SK-N-SH treated with all-trans-retinoic acid at 6 μM for 48 hours (cell line): ENCODE results near the gene CFAP91.

Experiments used
- ATAC-seq: fragments of 200-7000 bp; cut with Tn5 transposase; 3 replicates; pipeline ENCODE4 v1.9.1; 2020; ENCODE audit warnings: mild to moderate bottlenecking, moderate library complexity
- BACH2 ChIP-seq: fragments of 250-450 bp; sonication (Bioruptor Pico); IDR thresholded peaks from 2 replicates; pipeline ENCODE4 v1.9.0; 2021; ENCODE audit warnings: mild to moderate bottlenecking, borderline replicate concordance
- CSDC2 ChIP-seq: fragments of 250-450 bp; sonication (Bioruptor Pico); IDR thresholded peaks from 2 replicates; pipeline ENCODE4 v1.5.0; 2020; ENCODE audit warnings: mild to moderate bottlenecking, moderate library complexity
- ESRRG ChIP-seq: fragments of 250-450 bp; sonication (Bioruptor Pico); IDR thresholded peaks from 2 replicates; pipeline ENCODE4 v1.6.1; 2021; ENCODE audit warnings: mild to moderate bottlenecking
- GLIS3 ChIP-seq: fragments of 250-450 bp; sonication (Bioruptor Pico); IDR thresholded peaks from 2 replicates; pipeline ENCODE4 v1.5.0; 2020; ENCODE audit warnings: mild to moderate bottlenecking, moderate library complexity
- ISL1 ChIP-seq: fragments of 250-450 bp; sonication (Bioruptor Pico); IDR thresholded peaks from 2 replicates; pipeline ENCODE4 v2.1.2; 2022; ENCODE audit warnings: mild to moderate bottlenecking, moderate library complexity
- OSR1 ChIP-seq: fragments of 250-450 bp; sonication (Bioruptor Pico); IDR thresholded peaks from 2 replicates; pipeline ENCODE4 v1.8.0; 2022; ENCODE audit warnings: moderate library complexity, mild to moderate bottlenecking, inconsistent platforms
- PPARA ChIP-seq: fragments of 250-450 bp; sonication (Bioruptor Pico); IDR thresholded peaks from 2 replicates; pipeline ENCODE4 v1.5.0; 2020; ENCODE audit warnings: mild to moderate bottlenecking, borderline replicate concordance
- RARB ChIP-seq: fragments of 250-450 bp; sonication (Bioruptor Pico); IDR thresholded peaks from 2 replicates; pipeline ENCODE4 v1.8.0; 2021; ENCODE audit warnings: mild to moderate bottlenecking, moderate library complexity
- SNAI2 ChIP-seq: fragments of 250-450 bp; sonication (Bioruptor Pico); IDR thresholded peaks from 2 replicates; pipeline ENCODE4 v1.5.0; 2020; ENCODE audit warnings: mild to moderate bottlenecking, moderate library complexity
- TCF4 ChIP-seq: fragments of 250-450 bp; sonication (Bioruptor Pico); IDR thresholded peaks from 2 replicates; pipeline ENCODE4 v1.8.0; 2021; ENCODE audit warnings: mild to moderate bottlenecking, moderate library complexity, borderline replicate concordance
- TOX ChIP-seq: fragments of 250-450 bp; sonication (Bioruptor Pico); IDR thresholded peaks from 2 replicates; pipeline ENCODE4 v1.8.0; 2021; ENCODE audit warnings: mild to moderate bottlenecking, moderate library complexity, borderline replicate concordance
- ZC3H10 ChIP-seq: fragments of 250-450 bp; sonication (Bioruptor Pico); IDR thresholded peaks from 2 replicates; pipeline ENCODE4 v1.5.1; 2021; ENCODE audit warnings: mild to moderate bottlenecking, moderate library complexity
- ZFP3 ChIP-seq: fragments of 250-450 bp; sonication (Bioruptor Pico); IDR thresholded peaks from 2 replicates; pipeline ENCODE4 v1.5.0; 2020; ENCODE audit warnings: mild to moderate bottlenecking, moderate library complexity
- ZFP30 ChIP-seq: fragments of 450-650 bp; formaldehyde crosslinking; IDR thresholded peaks from 2 replicates; pipeline ENCODE4 v1.5.0; 2022; ENCODE audit warnings: mild to moderate bottlenecking, moderate library complexity
- ZNF70 ChIP-seq: fragments of 450-650 bp; formaldehyde crosslinking; IDR thresholded peaks from 2 replicates; pipeline ENCODE4 v1.5.0; 2020; ENCODE audit warnings: mild to moderate bottlenecking, moderate library complexity
- ZNF8 ChIP-seq: fragments of 450-650 bp; formaldehyde crosslinking; IDR thresholded peaks from 2 replicates; pipeline ENCODE4 v1.5.0; 2020; ENCODE audit warnings: mild to moderate bottlenecking, moderate library complexity
- TF ChIP-seq, protein P1 (sequence below): fragments of 250-450 bp; sonication (Bioruptor Pico); IDR thresholded peaks from 2 replicates; pipeline ENCODE4 v1.5.1; 2020; ENCODE audit warnings: low read depth, mild to moderate bottlenecking, moderate library complexity
- TF ChIP-seq, protein P2 (sequence below): fragments of 250-450 bp; sonication (Bioruptor Pico); IDR thresholded peaks from 2 replicates; pipeline ENCODE4 v1.5.0; 2020; ENCODE audit warnings: mild to moderate bottlenecking, moderate library complexity
- TF ChIP-seq, protein P3 (sequence below): fragments of 250-450 bp; sonication (Bioruptor Pico); IDR thresholded peaks from 2 replicates; pipeline ENCODE4 v1.5.1; 2021; ENCODE audit warnings: mild to moderate bottlenecking, moderate library complexity
- TF ChIP-seq, protein P4 (sequence below): fragments of 250-450 bp; sonication (Bioruptor Pico); IDR thresholded peaks from 2 replicates; pipeline ENCODE4 v1.8.0; 2021; ENCODE audit warnings: low read depth, mild to moderate bottlenecking, moderate library complexity, borderline replicate concordance
- TF ChIP-seq, protein P5 (sequence below): fragments of 250-450 bp; sonication (Bioruptor Pico); IDR thresholded peaks from 2 replicates; pipeline ENCODE4 v1.8.0; 2020; ENCODE audit warnings: mild to moderate bottlenecking, moderate library complexity, borderline replicate concordance

CFAP91 gene

DNA sequence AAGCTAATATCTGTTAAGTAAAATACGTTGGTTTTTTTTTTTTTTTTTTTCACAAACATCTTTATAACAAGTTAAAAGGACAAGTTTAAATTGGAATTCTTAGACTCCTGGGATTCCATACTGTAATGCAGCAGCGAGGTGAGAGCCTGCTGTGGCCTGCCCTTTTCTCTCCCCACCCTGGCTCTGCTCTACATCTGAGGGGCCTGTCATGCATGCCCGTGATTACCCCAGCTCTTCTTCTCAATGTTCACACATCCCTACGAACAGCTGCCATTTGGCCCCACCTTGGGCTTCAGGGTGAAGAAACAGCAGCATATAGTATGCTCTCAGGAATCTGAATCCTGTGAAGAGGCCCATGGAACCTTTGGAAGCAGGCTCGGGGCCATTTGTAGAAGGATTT, 14.7 kb downstream of the CFAP91 start:
- TF ChIP-seq, protein P1, sequence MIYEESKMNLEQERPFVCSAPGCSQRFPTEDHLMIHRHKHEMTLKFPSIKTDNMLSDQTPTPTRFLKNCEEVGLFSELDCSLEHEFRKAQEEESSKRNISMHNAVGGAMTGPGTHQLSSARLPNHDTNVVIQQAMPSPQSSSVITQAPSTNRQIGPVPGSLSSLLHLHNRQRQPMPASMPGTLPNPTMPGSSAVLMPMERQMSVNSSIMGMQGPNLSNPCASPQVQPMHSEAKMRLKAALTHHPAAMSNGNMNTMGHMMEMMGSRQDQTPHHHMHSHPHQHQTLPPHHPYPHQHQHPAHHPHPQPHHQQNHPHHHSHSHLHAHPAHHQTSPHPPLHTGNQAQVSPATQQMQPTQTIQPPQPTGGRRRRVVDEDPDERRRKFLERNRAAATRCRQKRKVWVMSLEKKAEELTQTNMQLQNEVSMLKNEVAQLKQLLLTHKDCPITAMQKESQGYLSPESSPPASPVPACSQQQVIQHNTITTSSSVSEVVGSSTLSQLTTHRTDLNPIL (CRISPR knock-in tag): no peak
- TF ChIP-seq, protein P2, sequence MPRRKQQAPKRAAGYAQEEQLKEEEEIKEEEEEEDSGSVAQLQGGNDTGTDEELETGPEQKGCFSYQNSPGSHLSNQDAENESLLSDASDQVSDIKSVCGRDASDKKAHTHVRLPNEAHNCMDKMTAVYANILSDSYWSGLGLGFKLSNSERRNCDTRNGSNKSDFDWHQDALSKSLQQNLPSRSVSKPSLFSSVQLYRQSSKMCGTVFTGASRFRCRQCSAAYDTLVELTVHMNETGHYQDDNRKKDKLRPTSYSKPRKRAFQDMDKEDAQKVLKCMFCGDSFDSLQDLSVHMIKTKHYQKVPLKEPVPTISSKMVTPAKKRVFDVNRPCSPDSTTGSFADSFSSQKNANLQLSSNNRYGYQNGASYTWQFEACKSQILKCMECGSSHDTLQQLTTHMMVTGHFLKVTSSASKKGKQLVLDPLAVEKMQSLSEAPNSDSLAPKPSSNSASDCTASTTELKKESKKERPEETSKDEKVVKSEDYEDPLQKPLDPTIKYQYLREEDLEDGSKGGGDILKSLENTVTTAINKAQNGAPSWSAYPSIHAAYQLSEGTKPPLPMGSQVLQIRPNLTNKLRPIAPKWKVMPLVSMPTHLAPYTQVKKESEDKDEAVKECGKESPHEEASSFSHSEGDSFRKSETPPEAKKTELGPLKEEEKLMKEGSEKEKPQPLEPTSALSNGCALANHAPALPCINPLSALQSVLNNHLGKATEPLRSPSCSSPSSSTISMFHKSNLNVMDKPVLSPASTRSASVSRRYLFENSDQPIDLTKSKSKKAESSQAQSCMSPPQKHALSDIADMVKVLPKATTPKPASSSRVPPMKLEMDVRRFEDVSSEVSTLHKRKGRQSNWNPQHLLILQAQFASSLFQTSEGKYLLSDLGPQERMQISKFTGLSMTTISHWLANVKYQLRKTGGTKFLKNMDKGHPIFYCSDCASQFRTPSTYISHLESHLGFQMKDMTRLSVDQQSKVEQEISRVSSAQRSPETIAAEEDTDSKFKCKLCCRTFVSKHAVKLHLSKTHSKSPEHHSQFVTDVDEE: no peak
- TF ChIP-seq SNAI2 (CRISPR knock-in tag) (no peak), ISL1 (CRISPR knock-in tag) (no peak), ZFP3 (CRISPR knock-in tag) (no peak), ESRRG (CRISPR knock-in tag) (no peak), PPARA (no peak), ZNF70 (no peak), TCF4 (no peak), OSR1 (CRISPR knock-in tag) (no peak), TOX (CRISPR knock-in tag) (no peak), RARB (CRISPR knock-in tag) (no peak), CSDC2 (CRISPR knock-in tag) (no peak), GLIS3 (CRISPR knock-in tag) (no peak), BACH2 (CRISPR knock-in tag) (no peak), ZFP30 (CRISPR knock-in tag) (no peak)
- TF ChIP-seq, protein P3, sequence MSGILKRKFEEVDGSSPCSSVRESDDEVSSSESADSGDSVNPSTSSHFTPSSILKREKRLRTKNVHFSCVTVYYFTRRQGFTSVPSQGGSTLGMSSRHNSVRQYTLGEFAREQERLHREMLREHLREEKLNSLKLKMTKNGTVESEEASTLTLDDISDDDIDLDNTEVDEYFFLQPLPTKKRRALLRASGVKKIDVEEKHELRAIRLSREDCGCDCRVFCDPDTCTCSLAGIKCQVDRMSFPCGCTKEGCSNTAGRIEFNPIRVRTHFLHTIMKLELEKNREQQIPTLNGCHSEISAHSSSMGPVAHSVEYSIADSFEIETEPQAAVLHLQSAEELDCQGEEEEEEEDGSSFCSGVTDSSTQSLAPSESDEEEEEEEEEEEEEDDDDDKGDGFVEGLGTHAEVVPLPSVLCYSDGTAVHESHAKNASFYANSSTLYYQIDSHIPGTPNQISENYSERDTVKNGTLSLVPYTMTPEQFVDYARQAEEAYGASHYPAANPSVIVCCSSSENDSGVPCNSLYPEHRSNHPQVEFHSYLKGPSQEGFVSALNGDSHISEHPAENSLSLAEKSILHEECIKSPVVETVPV (CRISPR knock-in tag): no peak
- TF ChIP-seq, protein P4, sequence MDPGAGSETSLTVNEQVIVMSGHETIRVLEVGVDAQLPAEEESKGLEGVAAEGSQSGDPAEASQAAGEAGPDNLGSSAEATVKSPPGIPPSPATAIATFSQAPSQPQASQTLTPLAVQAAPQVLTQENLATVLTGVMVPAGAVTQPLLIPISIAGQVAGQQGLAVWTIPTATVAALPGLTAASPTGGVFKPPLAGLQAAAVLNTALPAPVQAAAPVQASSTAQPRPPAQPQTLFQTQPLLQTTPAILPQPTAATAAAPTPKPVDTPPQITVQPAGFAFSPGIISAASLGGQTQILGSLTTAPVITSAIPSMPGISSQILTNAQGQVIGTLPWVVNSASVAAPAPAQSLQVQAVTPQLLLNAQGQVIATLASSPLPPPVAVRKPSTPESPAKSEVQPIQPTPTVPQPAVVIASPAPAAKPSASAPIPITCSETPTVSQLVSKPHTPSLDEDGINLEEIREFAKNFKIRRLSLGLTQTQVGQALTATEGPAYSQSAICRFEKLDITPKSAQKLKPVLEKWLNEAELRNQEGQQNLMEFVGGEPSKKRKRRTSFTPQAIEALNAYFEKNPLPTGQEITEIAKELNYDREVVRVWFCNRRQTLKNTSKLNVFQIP (CRISPR knock-in tag): no peak
- TF ChIP-seq, protein P5, sequence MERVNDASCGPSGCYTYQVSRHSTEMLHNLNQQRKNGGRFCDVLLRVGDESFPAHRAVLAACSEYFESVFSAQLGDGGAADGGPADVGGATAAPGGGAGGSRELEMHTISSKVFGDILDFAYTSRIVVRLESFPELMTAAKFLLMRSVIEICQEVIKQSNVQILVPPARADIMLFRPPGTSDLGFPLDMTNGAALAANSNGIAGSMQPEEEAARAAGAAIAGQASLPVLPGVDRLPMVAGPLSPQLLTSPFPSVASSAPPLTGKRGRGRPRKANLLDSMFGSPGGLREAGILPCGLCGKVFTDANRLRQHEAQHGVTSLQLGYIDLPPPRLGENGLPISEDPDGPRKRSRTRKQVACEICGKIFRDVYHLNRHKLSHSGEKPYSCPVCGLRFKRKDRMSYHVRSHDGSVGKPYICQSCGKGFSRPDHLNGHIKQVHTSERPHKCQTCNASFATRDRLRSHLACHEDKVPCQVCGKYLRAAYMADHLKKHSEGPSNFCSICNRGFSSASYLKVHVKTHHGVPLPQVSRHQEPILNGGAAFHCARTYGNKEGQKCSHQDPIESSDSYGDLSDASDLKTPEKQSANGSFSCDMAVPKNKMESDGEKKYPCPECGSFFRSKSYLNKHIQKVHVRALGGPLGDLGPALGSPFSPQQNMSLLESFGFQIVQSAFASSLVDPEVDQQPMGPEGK (CRISPR knock-in tag): no peak
- no peak for ATAC-seq

DNA sequence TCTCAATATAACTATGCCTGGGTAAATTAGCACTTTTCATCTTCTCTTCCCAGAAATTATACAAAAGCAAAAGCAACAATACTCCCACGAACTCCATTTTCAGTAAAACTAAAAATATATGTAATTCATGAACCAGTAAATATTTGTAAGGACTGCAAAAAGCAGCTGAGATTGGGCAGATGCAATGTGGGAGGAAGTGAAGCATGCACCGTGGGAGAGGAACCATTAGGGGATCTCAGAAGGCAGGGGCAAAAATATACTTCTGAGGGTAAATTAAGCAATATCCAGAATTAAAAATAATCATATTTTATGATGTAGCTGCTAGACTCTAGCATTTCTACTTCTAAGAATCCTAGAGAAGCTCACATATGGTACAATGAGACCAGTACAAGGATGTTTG, 20.2 kb downstream of the CFAP91 start:
- no peak for ATAC-seq
- TF ChIP-seq, protein P1 (CRISPR knock-in tag): no peak
- no peak for TF ChIP-seq BACH2 (CRISPR knock-in tag)
- TF ChIP-seq OSR1 (CRISPR knock-in tag): no peak
- TF ChIP-seq ZNF8: no peak
- TF ChIP-seq, protein P2: no peak
- no peak for TF ChIP-seq GLIS3 (CRISPR knock-in tag)
- TF ChIP-seq, protein P4 (CRISPR knock-in tag): no peak
- no peak for TF ChIP-seq ZC3H10
- no peak for TF ChIP-seq PPARA
- no peak for TF ChIP-seq ZNF70
- no peak for TF ChIP-seq SNAI2 (CRISPR knock-in tag)
- TF ChIP-seq RARB (CRISPR knock-in tag): no peak
- TF ChIP-seq ZFP3 (CRISPR knock-in tag): no peak
- no peak for TF ChIP-seq ESRRG (CRISPR knock-in tag)
- no peak for TF ChIP-seq ISL1 (CRISPR knock-in tag)
- TF ChIP-seq TCF4: no peak
